SU-DHL-6 (cell line): Measurements from ENCODE around the gene ENTPD8.

Experiments used
- EZH2phosphoT487 ChIP-seq: fragments of 200-600 bp; sonication (generic), shearing (Covaris generic); conservative IDR thresholded peaks from 2 replicates; pipeline ENCODE4 v1.6.1; 2018; ENCODE audit warnings: mild to moderate bottlenecking, antibody characterized with exemption, low read length, moderate library complexity, mixed read lengths
- TF ChIP-seq, protein P1 (sequence below): fragments of 200-600 bp; sonication (generic); IDR thresholded peaks from one replicate; pipeline ENCODE4 v1.5.1; 2017; ENCODE audit warnings: antibody characterized with exemption, mild to moderate bottlenecking, low read length, moderate library complexity; ENCODE audit not compliant: insufficient read depth, poor library complexity, severe bottlenecking

DNA sequence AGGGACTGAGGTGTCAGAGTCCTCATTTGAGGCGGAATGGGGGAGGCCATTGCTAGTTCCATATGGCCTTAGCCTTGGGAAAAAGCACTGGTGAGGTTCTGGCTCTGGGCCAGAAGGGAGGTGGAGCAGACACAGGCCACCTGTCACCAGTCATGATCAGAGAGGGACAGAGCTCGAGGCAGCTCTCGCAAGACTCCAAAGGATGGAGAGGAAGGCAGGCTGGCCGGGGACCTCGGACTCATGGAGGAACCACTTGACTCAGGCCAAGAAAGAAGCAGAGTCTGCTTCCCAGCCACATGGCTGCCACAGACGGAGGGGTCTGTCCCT is 47.1 kb upstream of the ENTPD8 start:
- TF ChIP-seq, protein P1, sequence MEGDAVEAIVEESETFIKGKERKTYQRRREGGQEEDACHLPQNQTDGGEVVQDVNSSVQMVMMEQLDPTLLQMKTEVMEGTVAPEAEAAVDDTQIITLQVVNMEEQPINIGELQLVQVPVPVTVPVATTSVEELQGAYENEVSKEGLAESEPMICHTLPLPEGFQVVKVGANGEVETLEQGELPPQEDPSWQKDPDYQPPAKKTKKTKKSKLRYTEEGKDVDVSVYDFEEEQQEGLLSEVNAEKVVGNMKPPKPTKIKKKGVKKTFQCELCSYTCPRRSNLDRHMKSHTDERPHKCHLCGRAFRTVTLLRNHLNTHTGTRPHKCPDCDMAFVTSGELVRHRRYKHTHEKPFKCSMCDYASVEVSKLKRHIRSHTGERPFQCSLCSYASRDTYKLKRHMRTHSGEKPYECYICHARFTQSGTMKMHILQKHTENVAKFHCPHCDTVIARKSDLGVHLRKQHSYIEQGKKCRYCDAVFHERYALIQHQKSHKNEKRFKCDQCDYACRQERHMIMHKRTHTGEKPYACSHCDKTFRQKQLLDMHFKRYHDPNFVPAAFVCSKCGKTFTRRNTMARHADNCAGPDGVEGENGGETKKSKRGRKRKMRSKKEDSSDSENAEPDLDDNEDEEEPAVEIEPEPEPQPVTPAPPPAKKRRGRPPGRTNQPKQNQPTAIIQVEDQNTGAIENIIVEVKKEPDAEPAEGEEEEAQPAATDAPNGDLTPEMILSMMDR: no peak
- no peak for TF ChIP-seq EZH2phosphoT487
